IgD-negative memory B cell (primary cell): ENCODE results near the gene CUL1. TPM values are rescaled to one million over a fixed set of nuclear protein-coding genes. Genes with fewer than 3 reads are reported as not detected.

Experiments
- H3K27ac Mint-ChIP-seq, 3 donors: one replicate each; pipeline ENCODE4 v1.8.0; 2020 to 2022; ENCODE audit warnings: mild to moderate bottlenecking in 3 of 3, mixed read lengths in 3 of 3, moderate library complexity in 1 of 3
- H3K27me3 Mint-ChIP-seq: one replicate; pipeline ENCODE4 v1.8.0; 2021; ENCODE audit warnings: mixed read lengths
- H3K36me3 Mint-ChIP-seq: one replicate; pipeline ENCODE4 v1.8.0; 2020; ENCODE audit warnings: mild to moderate bottlenecking, mixed read lengths
- H3K4me1 Mint-ChIP-seq, 3 donors: one replicate each; pipeline ENCODE4 v1.8.0; 2020 to 2022; ENCODE audit warnings: mixed read lengths in 3 of 3, mild to moderate bottlenecking in 1 of 3
- H3K4me3 Mint-ChIP-seq, 4 donors: one replicate each; pipeline ENCODE4 v1.8.0; 2020 to 2022; ENCODE audit warnings: mild to moderate bottlenecking in 4 of 4, mixed read lengths in 4 of 4, moderate library complexity in 3 of 4
- H3K9me3 Mint-ChIP-seq, 3 donors: one replicate each; pipeline ENCODE4 v1.8.0; 2020 to 2021; ENCODE audit warnings: mixed read lengths in 3 of 3, mild to moderate bottlenecking in 1 of 3
- polyA plus RNA-seq: library from polyadenylated mRNA; unstranded; fragments of 300-500 nt; fragmentation: Illumina TruSeq; gene quantifications from one replicate; pipeline ENCODE4 v1.2.3, GENCODE V29; 2021

Gene CUL1
- polyA plus RNA-seq, 1 donor from 2014 or later: 54.5 TPM

DNA sequence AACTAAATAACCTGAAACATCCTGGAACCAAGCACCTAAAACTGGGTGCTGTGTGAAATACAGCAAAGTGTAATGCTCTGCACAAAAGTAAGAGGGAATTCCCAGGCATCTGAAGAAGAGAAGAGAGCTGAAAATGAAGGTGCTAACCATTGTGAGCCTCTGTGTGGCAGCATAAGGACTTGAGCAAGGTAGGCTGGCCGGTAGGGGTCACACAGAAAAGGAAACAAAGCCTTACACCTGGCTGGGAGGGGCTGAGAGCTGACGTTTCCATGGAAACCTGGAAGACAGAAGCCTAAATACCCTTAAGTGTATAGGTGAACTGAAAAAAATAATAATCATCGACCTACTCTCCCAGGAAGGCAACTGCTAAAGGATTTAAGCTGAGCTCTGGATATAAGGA lies 48.6 kb downstream of the CUL1 start:
- H3K27ac Mint-ChIP-seq: no peak overlapping the region
- H3K4me1 Mint-ChIP-seq: peaks cover 4 to 10% (median 6%) of the 10 kb centered on the region in 3 donors
- no peak overlapping the region for H3K4me3 Mint-ChIP-seq
- H3K9me3 Mint-ChIP-seq: peaks cover 0 to 2% (median 0%) of the 10 kb centered on the region in 3 donors
- no peaks in the 10 kb centered on the region for H3K27me3 Mint-ChIP-seq
- peaks cover 13% of the 10 kb centered on the region for H3K36me3 Mint-ChIP-seq

GRCh38 chr7:148750442-148751355 lies 52.0 kb downstream of the CUL1 start:
- no peak overlapping the region for H3K4me3 Mint-ChIP-seq
- peaks cover 2 to 7% (median 4%) of the 10 kb centered on the region in 3 donors for H3K4me1 Mint-ChIP-seq
- H3K9me3 Mint-ChIP-seq: peaks cover 0 to 2% (median 0%) of the 10 kb centered on the region in 3 donors
- H3K36me3 Mint-ChIP-seq: peaks cover 9% of the 10 kb centered on the region
- H3K27me3 Mint-ChIP-seq: no peaks in the 10 kb centered on the region
- no peak overlapping the region for H3K27ac Mint-ChIP-seq

DNA sequence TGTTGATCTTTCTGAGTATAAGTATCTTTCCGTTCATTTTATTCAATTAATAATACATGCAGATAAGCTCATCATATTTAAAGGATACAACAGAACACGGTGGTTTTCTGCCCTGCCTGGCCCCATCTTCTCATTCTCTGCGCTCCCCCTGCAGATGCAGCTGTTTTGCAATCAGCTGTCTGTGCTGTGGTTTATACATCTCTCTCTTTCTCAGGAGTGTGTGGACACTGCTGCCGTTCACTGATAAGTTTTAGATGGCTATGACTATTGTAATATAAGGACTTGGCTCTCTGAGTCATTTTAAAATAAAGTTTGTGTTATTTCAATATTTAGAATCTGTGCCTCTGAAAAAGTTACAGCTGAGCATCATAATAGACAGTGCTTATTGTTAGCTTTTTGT lies 54.5 kb downstream of the CUL1 start:
- Mint-ChIP-seq H3K27me3 (no peaks in the 10 kb centered on the region), H3K4me1 (peaks cover 0 to 2% (median 0%) of the 10 kb centered on the region in 3 donors), H3K4me3 (no peak overlapping the region), H3K27ac (no peak overlapping the region), H3K9me3 (peaks cover 0 to 2% (median 0%) of the 10 kb centered on the region in 3 donors), H3K36me3 (peaks cover 11% of the 10 kb centered on the region)

GRCh38 chr7:148754912-148755311 lies 56.2 kb downstream of the CUL1 start:
- no peaks in the 10 kb centered on the region for H3K4me1 Mint-ChIP-seq
- H3K4me3 Mint-ChIP-seq: no peak overlapping the region
- H3K36me3 Mint-ChIP-seq: peaks cover 6% of the 10 kb centered on the region
- no peaks in the 10 kb centered on the region for H3K27me3 Mint-ChIP-seq
- H3K9me3 Mint-ChIP-seq: peaks cover 0 to under 1% (median 0%) of the 10 kb centered on the region in 3 donors
- peak overlapping the region in 1 of 3 donors; percentile 24 for H3K27ac Mint-ChIP-seq

GRCh38 chr7:148761499-148762278 lies 63.0 kb downstream of the CUL1 start:
- peaks cover 8% of the 10 kb centered on the region for H3K36me3 Mint-ChIP-seq
- no peaks in the 10 kb centered on the region for H3K27me3 Mint-ChIP-seq
- H3K9me3 Mint-ChIP-seq: no peaks in the 10 kb centered on the region
- no peak overlapping the region for H3K27ac Mint-ChIP-seq
- no peaks in the 10 kb centered on the region for H3K4me1 Mint-ChIP-seq
- H3K4me3 Mint-ChIP-seq: no peak overlapping the region

- Mint-ChIP-seq H3K27me3 (no peaks in the 10 kb centered on the region), H3K9me3 (no peaks in the 10 kb centered on the region), H3K4me3 (no peak overlapping the region), H3K4me1 (no peaks in the 10 kb centered on the region), H3K36me3 (peaks cover 5% of the 10 kb centered on the region), H3K27ac (no peak overlapping the region)
Observed at GRCh38 chr7:148763622-148764021, 64.9 kb downstream of the CUL1 start.

- no peak overlapping the region for H3K4me3 Mint-ChIP-seq
- H3K27ac Mint-ChIP-seq: peak overlapping the region in 1 of 3 donors; percentile 20
- peaks cover 5 to 11% (median 11%) of the 10 kb centered on the region in 3 donors for H3K4me1 Mint-ChIP-seq
- no peaks in the 10 kb centered on the region for H3K27me3 Mint-ChIP-seq
- H3K9me3 Mint-ChIP-seq: no peaks in the 10 kb centered on the region
- H3K36me3 Mint-ChIP-seq: peaks cover 3% of the 10 kb centered on the region
Observed at GRCh38 chr7:148770004-148770403, 71.3 kb downstream of the CUL1 start.

- Mint-ChIP-seq H3K27ac (no peak overlapping the region), H3K36me3 (peaks cover 3% of the 10 kb centered on the region), H3K27me3 (no peaks in the 10 kb centered on the region), H3K4me3 (no peak overlapping the region), H3K9me3 (no peaks in the 10 kb centered on the region), H3K4me1 (peaks cover 5 to 12% (median 11%) of the 10 kb centered on the region in 3 donors)
Observed at GRCh38 chr7:148772297-148773089, 73.8 kb downstream of the CUL1 start.

DNA sequence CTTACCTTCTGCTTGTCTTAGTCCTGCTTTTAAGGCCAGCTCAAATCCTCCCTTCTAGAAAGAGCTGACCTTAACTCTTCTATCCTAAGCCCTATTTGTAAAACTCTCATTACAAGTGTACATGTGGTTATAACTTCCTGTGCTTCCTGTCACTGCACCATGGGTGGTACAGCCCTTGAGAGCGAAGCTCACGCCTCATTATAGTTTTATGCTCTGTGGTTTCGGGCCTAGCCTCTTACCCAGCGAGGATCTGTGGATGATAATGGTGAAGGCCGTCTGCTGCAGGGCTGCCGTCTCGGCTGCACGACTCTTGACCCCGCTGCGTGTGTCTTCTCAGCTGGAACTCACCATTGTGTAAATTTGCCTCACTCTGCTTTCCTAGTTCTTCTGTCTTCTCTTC lies 74.6 kb downstream of the CUL1 start:
- Mint-ChIP-seq H3K27me3 (no peaks in the 10 kb centered on the region), H3K4me3 (peak overlapping the region in 3 of 4 donors; percentile 3 to 25 (median 10)), H3K36me3 (peaks cover 3% of the 10 kb centered on the region), H3K4me1 (peaks cover 5 to 12% (median 11%) of the 10 kb centered on the region in 3 donors), H3K27ac (peak overlapping the region in 1 of 3 donors; percentile 18), H3K9me3 (no peaks in the 10 kb centered on the region)

GRCh38 chr7:148774471-148774870 lies 75.8 kb downstream of the CUL1 start:
- no peak overlapping the region for H3K4me3 Mint-ChIP-seq
- H3K27me3 Mint-ChIP-seq: no peaks in the 10 kb centered on the region
- H3K9me3 Mint-ChIP-seq: no peaks in the 10 kb centered on the region
- peaks cover 5 to 12% (median 11%) of the 10 kb centered on the region in 3 donors for H3K4me1 Mint-ChIP-seq
- H3K36me3 Mint-ChIP-seq: peaks cover 3% of the 10 kb centered on the region
- no peak overlapping the region for H3K27ac Mint-ChIP-seq

DNA sequence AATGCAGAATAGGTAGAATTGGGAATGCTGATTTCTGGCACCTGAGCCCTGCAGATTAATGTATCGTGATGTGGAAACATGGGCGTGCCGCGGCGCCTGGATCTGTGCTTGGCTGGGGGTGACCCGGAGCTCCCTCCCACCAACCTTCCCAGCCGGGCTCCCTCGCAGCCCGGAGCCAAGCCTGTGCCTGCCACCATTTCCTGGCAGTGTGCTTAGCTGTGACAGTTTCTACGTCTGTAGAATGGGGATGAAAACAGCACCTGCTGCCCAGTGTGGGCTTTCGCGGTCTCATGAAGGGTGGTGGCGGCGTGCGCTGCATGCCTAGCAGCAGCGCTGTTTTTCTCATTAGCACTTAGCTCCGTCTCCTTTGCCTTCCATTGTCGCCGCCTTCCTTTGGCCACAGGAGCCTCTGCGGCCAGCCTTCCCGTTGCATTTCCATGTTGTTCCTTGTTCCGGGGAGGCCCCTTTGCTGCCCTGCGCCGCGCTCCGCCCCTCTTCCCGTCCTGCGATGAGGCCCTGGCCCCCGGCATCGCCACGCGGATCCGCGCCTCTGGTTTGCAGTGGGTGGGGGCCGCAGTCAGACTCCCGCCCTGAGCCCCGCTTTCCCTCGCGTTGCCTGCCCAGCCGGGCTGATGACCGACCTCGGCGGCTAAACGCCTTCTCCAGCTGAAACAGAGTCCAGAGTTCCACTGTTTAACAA lies 84.2 kb downstream of the CUL1 start:
- Mint-ChIP-seq H3K27ac (no peak overlapping the region), H3K36me3 (peaks cover 4% of the 10 kb centered on the region), H3K9me3 (no peaks in the 10 kb centered on the region), H3K27me3 (no peaks in the 10 kb centered on the region), H3K4me3 (no peak overlapping the region), H3K4me1 (no peaks in the 10 kb centered on the region)

DNA sequence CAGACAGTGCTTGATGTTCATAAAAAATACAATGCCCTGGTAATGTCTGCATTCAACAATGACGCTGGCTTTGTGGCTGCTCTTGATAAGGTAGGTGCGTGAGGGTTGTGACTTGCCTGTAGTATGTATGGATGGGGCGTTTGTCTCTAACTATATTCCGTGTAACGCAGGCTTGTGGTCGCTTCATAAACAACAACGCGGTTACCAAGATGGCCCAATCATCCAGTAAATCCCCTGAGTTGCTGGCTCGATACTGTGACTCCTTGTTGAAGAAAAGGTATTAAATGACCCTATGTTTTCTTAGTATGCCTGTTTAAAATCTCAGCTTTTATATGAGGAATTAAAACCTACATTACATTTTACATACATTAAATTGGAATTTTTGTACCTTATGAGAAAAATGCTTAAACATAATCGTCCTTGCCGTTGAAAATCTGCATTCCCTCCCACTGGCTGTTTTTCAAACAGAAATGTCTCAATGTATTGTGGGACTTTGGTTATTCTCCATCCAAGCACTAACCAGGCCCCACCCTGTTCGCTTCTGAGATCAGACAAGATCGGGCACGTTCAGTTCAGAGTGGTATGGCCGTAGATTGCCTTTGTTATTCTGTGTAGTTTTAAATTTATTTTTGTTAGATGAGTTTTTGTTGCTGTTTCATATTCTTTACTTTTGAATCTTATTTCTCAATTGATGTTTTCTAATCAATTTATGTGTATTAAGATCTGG lies 85.3 kb downstream of the CUL1 start:
- H3K36me3 Mint-ChIP-seq: peaks cover 4% of the 10 kb centered on the region
- no peaks in the 10 kb centered on the region for H3K4me1 Mint-ChIP-seq
- H3K27ac Mint-ChIP-seq: no peak overlapping the region
- H3K4me3 Mint-ChIP-seq: no peak overlapping the region
- H3K27me3 Mint-ChIP-seq: no peaks in the 10 kb centered on the region
- H3K9me3 Mint-ChIP-seq: no peaks in the 10 kb centered on the region

DNA sequence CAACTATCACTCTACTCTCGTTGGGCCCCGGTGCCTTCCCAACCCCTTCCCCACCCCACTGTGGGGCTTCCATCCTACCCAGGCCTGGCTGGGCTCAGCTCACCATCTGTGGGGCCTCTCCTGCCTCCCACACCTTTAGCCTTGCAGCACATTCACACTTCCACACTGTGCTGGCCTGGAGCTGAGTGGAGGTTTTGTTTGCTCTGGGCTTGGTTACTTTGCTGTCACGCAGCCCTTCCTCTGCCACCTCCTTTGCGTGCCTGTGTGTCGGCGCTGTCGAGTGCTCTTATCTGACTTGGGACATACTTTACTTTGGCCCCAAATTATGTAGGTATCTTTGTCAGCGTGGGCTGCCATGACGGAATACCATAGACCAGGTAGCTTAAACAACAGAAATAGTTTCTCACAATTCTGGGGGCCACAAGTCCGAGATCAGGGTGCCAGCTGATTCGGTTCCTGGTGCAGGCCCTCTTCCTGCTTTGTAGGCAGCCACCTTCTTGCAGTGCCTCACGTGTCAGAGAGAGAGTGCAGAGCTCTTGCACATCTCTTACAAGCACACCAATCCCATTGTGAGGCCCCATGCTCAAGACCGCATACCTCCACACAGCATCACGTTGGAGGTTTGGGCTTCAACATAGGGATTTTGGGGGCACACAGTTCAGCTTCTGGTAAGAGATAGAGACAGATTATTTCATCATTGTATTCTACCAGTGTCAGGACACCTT lies 89.0 kb downstream of the CUL1 start:
- peaks cover 5% of the 10 kb centered on the region for H3K36me3 Mint-ChIP-seq
- no peaks in the 10 kb centered on the region for H3K9me3 Mint-ChIP-seq
- no peaks in the 10 kb centered on the region for H3K4me1 Mint-ChIP-seq
- H3K27ac Mint-ChIP-seq: no peak overlapping the region
- H3K27me3 Mint-ChIP-seq: no peaks in the 10 kb centered on the region
- H3K4me3 Mint-ChIP-seq: no peak overlapping the region
